C4-2B (cell line): ENCODE measurements around the gene ATP6V1D.

Source experiments
- CTCF ChIP-seq: fragments of 450-650 bp; conservative IDR thresholded peaks from 2 replicates; pipeline ENCODE4 v1.5.1; 2017; ENCODE audit warnings: mild to moderate bottlenecking
- ZFX ChIP-seq: fragments of 450-650 bp; IDR thresholded peaks from 2 replicates; pipeline ENCODE4 v1.6.1; 2017

- no peak for TF ChIP-seq CTCF
- TF ChIP-seq ZFX, result no peak
Measured at GRCh38 chr14:67345583-67345982, 14.0 kb downstream of the ATP6V1D start.
